EH (cell line): ENCODE results near the gene ENOPH1.

Experiments used
- DNase-seq: peaks from one replicate; pipeline ENCODE4 v3.0.0-alpha.2; 2015; ENCODE audit warnings: low read depth

Gene ENOPH1

DNA sequence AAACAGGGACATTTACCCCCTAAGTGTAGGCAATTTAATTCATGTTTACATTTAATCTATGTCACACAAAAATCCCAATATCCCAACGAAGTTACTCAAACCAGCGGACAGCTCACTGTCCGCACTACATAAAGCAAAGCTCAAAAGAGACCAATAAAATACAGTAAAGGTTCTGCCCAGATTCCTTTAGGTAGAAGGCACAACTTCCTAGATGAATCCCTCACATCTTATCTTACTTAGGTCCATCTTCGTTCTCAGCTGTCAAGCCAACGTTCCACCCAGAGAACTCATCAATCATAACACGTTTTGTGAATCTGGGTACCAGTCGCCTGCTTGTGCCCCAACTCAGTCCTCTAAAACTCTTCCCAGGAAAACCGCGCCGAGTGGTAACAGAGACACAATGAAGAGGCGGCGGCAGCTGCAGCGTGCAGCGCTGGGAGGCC lies 1.8 kb upstream of the ENOPH1 start:
- no peak for DNase-seq

DNA sequence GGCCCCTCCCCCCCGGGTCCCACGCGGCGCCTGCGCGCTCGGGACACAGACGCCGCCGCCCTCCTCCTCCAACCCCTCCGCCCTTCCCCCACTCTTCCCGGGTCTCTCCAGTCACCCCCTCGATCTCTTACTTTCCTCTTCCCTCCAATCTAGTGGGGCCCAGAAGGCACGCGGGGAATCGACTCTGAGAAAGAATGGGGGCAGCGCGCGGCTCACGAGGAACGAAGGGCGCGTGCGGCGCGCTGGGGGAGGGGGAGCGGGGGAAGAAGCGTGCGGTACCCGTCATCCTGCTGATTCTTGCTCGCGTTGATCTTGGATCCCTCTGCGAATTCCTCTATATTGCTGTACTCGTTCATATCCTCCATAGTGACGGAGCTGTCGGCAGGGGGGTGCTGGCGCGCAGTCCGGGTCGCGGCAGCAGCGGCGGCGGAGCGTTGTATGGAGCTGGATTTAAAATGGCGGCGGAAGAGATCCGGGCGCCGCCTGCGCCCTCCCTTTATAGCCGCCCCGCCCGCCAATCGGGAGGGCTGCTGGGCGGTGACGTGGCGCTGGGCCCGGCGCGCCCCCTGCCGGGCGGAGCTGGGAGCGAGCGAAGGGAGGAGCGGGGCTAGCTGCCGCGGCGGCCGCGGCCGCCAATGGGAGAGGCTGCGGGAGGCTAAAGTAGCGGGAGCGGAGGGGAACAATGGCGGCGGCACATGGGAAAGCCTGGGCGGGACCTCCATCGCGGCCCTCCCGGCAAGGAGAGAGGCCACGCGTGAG lies 1.2 kb upstream of the ENOPH1 start:
- peak; percentile 92 for DNase-seq

DNA sequence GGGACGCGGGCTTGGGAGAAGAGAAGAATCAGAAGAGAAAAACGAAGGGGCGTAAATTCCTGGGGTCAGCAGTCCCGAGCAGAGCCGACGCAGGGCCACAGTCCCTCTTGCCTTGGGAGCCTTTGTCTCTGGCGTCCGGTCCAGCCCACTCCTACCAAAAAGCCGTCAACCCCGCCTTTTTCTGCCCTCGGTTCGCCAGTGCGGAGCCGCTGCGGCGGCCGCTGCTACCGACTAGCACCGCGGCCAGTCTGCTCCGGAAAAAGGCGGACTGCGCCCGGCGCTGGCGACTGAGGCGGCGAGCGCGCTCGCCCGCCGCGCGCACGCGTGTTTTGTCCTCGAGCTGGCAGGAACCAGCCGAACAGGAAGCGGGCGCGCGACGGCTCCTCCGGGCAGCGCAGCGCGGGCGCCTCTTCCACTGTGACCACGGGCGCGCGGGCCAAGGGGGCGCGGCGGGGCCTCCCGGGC lies 630 bp upstream of the ENOPH1 start:
- no peak for DNase-seq

DNA sequence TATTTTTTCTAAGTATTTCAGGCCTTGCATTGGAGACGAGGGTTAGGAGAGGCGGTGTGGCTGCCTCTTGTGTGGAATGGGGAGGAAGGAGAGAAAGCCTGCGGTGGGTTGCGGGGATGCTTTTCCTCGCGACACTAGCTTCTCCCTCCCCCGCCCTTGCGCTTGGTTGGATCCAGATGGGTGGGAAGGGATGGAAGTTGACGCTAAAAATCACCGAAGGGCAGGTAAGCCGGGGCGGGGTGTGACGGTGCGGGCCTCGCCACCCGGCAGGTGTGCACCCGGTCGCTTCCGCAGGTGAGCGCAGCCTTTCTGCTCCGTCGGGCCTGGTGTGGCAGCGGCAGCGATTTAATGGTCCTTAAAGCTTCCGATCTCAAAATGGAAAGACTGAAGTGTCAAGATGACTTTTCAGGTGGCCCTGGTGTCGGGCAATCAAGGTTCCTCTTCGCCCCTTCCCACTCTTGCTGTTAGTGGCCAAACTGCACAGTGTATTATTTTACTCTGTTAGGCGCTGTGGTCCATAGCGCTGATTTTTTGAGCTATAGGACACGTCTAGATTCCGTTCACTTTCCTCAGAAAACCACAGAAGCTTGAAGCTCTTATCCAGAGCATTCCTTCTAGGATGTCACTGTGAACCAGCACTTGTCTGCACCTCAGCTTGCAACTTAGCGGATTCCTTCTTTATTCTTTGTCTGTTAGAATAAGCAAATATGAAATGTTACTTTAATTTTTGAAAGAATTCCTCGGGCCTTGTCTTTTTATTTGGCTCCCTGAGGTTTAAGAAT lies 765 bp downstream of the ENOPH1 start:
- peak; percentile 52 for DNase-seq

DNA sequence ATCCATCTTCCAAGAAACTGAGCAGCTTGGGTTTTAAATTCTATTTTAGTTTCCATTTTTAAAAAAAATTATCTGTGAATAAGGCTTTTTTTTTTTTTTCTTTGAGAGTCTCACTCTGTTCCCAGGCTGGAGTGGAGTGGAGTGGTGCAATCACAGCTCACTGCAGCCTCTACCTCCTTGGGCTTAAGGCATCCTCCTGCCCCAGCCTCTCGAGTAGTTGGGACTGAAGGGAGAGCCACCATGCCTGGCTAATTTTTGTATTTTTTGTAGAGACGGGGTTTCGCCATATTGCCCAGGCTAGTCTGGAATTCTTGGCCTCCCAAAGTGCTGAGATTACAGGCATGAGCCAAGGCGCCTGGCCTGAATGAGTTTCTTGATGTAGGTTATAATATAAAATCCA lies 1.4 kb downstream of the ENOPH1 start:
- DNase-seq: no peak

DNA sequence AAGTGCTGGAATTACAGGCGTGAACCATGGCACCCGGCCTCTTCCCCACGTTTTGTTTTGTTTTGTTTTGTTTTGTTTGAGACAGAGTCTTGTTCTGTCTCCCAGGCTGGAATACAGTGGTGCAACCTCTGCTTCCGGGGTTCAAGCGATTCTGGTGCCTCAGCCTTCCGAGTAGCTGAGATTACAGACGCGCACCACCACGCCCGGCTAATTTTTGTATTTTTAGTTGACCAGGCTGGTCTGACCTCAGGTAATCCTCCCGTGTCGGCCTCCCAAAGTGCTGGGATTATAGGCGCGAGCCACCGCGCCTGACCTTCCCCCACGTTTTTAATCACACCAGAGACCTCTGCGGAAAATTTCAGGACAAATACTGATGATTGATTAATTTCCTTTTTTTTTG lies 2.2 kb downstream of the ENOPH1 start:
- no peak for DNase-seq

DNA sequence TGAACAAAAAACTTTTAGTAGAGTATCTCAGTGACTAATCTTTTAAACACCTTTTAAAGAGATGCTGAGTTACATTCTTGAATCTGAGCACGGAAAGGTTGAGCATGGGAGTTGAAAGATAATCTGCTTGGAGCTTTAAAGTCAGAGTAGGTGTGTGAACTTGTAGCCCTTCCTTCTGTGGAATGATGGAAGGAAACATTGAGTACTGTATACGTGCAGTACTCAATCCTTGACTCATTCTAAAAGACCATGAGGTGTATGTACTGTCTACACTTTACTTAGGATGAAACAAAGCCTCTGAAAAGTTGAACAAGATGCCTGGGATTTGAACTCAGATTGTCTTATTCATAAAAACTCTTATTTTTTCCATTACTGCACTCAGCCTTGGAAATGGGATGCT lies 3.4 kb downstream of the ENOPH1 start:
- no peak for DNase-seq

DNA sequence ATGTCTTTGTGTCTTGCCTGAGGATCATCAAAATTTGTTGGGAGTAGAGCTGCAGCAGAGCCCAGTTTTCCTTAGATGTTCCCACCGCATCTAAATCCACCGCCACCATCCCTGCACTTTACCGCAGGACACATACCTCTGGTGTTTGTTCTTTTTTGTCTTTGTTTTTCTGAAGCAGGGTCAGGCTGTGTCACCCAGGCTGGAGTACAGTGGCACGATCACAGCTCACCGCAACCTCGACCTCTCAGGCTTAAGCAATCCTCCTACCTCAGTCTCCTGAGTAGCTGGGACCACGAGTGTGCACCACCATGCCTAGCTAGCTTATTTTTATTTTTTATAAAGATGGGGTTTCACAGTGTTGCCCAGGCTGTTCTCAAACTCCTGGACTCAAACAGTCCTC lies 4.6 kb downstream of the ENOPH1 start:
- DNase-seq: no peak

DNA sequence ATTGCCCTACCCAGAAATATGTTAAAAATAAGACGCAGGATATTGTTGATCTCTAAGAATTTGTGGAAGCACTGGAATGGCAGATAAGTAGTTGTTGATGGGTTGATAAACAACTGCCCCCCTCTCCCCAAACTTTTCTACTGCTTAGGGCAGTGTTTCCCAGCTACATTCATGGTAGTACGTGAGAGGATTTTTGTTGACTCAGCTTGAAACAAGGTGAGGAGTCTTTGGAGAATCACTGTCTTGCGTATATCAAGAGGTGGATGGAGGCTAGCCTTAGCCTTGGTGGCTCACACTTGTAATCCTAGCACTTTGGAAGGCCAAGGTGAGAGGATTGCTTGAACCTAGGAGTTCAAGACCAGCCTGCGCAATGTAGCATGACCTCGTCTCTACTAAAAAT lies 5.7 kb downstream of the ENOPH1 start:
- DNase-seq: no peak

DNA sequence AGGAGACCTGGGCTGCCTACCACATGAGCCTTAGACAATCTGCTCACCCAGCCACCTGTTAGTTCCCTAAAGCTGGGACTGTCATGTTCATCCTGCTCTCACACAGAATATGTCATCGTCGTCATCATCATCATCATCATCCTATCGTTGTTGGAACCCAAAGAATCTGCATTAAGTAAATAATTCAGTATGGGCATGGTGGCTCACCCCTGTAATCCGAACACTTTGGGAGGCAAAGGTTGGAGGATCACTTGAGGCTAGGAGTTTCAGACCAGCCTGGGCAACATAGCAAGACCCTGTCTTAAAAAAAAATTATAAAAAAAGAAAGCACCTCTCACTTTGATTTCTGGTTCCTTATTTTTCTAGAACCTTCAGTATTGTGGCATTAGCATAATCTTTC lies 6.4 kb downstream of the ENOPH1 start:
- no peak for DNase-seq

DNA sequence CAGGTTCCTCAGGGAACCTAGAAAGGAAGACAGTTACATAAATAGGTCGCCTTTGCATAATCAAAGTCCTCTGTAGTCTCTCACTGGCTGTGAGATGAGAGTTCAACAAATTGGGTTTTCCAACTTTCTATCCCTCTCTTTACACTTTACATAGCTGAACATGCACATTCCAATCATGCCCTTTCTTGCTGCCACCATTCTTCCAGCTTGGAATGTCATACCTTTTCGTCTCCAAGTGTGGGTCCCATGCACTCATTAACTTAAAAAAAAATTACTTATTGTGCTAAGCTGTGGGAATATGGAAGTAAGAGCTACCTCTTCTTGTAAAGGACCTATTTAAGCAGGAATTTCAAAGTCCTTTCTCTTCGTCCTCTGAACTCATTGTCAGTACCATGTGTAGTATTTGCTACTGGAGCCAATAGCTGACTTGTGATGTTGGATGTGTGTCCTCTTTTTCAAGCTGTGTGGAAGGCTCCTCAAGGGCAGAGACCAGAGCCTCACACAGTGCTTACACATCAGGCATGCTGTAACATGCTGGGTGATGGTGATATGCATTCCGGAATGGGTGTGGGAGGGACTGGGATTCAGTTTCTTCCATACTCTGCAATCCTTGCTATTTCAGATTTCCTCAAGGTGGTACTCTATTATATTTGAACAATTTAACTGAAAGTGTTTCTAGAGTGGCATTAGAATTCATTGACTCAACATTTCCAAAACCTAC lies 7.1 kb downstream of the ENOPH1 start:
- DNase-seq: peak; percentile 34

DNA sequence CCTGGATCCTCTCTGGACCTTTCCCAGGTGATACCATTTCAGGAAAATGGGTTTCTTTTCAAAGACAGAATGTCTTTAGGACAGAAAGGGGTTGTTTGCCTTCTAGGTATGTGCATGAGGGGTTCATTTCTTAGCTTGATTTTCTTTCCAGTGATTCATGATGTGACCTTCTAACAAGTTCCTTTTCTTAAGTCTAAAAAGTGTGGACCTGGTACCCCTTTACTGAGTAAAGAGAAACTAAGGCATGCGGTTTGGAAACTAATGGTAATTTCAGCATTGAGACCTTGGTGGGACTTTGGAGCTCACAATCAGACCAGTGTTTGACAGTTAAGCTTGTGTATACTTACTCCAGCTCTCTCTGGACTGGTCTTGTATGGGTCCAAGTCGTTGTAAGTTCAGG lies 8.7 kb downstream of the ENOPH1 start:
- no peak for DNase-seq

DNA sequence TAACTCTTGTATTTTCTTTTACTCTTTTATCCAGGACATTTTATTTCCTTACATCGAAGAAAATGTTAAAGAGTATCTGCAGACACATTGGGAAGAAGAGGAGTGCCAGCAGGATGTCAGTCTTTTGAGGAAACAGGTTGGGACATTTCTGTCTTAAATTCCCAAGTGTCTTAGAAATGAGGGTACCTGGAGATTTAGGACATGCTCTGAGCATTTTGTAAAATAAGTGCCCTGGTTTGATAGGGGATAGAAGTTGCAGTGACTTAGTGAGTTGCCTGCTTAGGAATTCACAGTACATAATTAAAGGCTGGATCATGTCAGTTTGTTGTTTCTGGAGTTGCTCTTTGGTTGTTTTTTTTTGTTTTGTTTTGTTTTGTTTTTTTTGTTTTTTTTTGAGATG lies 17.5 kb downstream of the ENOPH1 start:
- DNase-seq: no peak

DNA sequence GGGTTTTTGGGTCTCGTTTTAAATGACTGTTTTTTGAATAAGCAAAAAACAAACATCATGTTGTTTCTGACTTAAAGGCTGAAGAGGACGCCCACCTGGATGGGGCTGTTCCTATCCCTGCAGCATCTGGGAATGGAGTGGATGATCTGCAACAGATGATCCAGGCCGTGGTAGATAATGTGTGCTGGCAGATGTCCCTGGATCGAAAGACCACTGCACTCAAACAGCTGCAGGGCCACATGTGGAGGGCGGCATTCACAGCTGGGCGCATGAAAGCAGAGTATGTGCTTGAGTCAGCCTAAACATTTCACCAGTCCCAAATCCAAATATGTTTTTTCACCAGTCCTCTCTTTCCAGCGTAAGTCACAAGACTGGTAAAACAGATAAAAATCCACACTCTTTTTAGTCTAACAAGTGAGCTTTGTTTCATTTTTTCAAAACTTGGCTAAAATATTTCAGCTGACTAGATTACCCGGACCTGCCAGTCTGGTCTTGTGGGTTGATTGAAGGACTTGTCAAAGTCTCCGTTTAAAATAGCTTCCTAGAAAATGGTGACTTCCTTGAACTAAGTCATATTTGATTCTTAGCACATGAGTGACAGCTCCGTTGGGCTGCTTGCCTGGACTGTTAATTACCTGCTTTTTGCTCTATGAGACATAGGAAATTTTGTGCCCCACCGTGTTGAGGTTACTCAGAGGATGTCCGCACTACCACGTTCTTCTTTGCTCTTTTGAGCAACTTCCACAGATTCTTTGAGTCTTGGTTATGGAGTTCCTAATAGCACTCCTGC lies 20.8 kb downstream of the ENOPH1 start:
- no peak for DNase-seq

DNA sequence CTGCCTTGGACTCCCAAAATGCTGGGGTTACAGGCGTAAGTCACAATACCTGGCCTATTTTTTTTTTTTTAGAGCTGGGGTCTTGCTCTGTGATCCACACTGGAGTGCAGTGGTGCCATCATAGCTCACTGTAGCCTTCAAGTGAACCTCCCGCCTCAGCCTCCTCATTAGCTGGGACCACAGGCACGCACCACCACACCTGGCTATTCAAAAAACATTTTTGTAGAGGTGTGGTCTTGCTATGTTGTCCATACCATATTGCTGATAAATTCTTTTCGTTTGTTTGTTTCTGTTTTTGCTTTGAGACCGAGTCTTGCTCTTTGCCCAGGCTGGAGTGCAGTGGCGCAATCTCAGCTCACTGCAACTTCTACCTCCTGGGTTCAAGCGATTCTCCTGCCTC lies 21.6 kb downstream of the ENOPH1 start:
- DNase-seq: no peak

DNA sequence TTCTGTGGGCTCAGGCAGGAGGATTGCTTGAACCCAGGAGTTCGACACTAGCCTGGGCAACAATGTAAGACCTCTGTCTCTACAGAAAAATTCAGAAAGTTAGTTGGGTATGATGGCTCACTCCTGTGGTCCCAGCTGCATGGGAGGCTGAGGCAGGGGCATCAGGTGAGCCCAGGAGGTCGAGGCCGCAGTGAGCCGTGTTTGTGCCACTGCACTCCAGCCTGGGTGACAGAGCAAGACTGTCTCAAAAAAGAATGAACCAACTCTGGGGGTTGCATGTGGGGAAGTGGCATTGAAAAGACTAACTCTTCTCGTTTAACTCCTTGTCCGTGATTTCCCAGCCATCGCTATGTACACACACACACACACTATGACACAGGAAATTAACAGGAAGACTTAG lies 26.9 kb downstream of the ENOPH1 start:
- DNase-seq: no peak

DNA sequence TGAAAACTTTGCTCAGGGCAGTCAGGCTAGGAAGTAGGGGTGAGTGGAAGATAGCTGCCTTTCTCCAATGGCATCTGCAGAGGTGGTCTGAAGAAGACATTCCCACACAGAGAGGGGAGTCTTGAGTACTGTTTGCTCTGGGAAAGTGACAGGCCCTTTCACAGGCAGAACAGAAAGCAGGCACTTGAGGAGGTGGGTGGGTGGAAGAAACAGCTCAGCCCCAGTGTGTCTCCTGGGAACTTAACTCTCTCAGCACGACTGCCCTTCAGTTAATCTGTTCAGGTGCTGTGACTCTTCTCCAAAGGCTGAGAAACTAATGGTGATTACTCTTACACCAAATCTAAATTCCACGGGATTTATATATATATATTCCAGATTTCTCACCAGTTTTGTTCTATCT lies 28.3 kb downstream of the ENOPH1 start:
- DNase-seq: no peak

DNA sequence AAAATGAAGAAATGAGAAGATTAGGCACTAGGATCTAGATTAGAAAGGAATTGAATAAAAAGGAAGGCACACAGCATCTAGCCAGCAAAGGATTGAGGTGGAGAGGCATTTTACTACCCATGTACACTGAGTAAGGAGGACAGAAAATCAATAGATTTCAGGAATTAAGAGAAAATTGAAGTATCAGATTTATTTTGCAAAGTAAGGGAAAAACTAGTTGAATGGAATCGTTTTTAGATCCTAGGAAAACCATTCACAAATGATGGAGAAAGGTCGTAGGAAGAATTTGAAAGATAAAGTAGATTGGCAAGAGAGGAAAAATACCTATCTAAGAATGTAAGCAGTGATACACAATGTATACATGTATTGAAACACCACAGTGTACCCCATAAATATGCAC lies 31.3 kb downstream of the ENOPH1 start:
- DNase-seq: no peak

DNA sequence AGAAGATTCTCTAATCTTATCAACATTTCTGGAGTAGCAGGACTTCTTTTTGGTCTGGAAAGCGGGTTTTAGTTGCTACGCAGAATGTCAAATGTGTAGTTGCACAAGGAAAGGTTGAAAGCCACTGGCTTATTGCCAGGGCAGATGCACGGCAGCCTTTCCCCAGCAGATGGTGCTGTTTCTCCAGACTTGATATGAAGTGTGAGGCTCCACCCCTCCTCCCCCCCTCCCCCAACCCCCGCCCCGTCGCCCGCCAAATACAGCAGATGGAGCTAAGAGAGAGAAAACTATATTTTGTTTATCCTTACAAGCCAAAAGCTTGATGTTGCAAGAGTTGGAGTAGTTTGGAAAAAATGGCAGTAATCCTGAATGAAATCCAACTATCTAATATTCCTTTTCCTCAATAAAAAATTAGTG lies 32.0 kb downstream of the ENOPH1 start:
- DNase-seq: peak; percentile 85

DNA sequence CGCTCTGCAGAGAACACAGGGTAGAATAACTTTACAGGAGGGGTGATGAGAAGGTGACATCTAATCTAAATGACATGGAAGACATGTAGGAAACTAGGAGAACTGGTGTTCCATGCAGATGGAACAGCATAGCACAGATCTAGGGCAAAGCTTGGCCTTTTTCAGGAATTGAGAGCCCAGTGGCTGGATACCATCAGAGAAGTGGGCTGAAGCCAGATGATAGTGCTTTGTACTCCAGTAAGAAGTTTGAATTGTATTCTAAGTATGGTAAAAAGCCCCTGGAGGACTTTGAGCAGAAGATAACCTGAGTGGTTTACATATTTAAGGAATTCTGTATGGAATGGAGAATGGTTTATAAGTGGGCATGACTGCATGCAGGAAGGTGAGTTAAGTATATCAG lies 32.8 kb downstream of the ENOPH1 start:
- no peak for DNase-seq

DNA sequence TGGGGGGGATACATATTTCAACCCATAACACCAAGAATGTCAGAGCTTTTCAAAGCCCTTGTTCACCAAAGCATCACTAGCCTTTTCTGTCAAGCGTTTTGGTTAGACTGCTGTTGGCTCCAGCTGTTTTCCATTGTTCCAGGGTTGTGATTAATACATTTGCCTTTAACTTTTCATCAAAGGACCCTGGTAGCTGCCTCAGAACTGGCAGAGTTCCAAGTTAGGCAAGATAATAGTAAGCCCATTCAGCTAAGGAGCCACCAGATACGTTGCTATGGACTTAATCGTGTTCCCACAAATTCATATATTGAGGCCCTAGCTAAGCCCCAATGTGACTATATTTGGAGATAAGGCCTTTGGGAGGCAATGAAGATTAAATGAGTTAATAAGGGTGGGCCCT lies 37.1 kb downstream of the ENOPH1 start:
- no peak for DNase-seq

DNA sequence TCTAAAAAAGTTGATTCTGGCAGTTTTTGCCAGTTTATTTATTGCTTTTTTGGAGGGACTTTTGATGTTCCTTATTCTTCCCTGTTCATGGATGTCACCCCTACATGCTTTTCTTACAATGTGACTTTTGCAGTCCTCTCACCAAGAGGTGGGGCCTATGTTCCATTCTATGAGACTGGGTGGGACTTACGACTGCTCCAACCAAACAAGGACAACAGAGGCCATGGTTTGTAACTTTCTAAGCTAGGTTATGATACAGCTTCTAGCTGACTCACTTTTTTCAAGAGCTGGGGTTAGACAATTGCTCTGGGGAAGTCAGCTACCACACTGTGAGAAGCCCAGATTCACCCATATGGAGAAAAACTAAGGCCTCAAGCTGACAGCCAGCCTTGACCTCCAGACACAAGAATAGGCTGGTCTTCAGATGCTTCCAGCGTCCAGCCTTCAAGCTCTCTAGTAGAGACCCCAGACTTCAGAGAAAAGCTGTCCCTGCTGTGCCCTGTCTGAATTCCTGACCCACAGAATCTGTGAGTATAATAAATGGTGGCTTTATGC lies 39.5 kb downstream of the ENOPH1 start:
- peak; percentile 82 for DNase-seq
